ENCODE data around the gene CLRN2.

DNA sequence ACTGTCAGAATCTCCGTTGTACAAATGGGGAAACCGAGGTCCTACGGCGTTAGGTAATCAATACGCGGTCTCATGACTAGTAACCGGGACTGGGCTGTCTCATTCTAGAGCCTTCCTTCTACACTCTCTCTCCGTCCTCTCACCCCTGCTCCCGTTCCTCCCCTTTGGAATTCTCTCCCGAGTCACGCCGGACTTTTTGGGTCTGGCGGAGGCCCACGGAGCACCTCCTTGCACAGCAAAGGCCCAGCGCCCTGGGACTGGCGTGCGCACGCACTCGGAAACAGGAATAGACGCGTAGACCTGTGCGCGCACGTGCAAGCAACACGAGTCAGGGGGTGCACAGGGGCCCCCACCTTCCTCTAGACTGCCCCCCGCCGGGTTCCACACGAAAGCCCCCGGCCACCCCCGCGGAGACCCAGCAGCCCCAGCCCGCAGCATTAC lies 3.4 kb upstream of the CLRN2 start:
- TF ChIP-seq POLR2A (IDR thresholded peaks at IDR 0.05; ENCODE audit: low read depth, low read length): no peak
- TF ChIP-seq, protein P1, sequence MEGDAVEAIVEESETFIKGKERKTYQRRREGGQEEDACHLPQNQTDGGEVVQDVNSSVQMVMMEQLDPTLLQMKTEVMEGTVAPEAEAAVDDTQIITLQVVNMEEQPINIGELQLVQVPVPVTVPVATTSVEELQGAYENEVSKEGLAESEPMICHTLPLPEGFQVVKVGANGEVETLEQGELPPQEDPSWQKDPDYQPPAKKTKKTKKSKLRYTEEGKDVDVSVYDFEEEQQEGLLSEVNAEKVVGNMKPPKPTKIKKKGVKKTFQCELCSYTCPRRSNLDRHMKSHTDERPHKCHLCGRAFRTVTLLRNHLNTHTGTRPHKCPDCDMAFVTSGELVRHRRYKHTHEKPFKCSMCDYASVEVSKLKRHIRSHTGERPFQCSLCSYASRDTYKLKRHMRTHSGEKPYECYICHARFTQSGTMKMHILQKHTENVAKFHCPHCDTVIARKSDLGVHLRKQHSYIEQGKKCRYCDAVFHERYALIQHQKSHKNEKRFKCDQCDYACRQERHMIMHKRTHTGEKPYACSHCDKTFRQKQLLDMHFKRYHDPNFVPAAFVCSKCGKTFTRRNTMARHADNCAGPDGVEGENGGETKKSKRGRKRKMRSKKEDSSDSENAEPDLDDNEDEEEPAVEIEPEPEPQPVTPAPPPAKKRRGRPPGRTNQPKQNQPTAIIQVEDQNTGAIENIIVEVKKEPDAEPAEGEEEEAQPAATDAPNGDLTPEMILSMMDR (conservative IDR thresholded peaks at IDR 0.05; ENCODE audit: low read depth, low read length): no peak
- TF ChIP-seq, protein P2, sequence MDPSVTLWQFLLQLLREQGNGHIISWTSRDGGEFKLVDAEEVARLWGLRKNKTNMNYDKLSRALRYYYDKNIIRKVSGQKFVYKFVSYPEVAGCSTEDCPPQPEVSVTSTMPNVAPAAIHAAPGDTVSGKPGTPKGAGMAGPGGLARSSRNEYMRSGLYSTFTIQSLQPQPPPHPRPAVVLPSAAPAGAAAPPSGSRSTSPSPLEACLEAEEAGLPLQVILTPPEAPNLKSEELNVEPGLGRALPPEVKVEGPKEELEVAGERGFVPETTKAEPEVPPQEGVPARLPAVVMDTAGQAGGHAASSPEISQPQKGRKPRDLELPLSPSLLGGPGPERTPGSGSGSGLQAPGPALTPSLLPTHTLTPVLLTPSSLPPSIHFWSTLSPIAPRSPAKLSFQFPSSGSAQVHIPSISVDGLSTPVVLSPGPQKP (IDR thresholded peaks at IDR 0.05; ENCODE audit: borderline replicate concordance, low read depth, low read length): no peak
- TF ChIP-seq CHD1 (IDR thresholded peaks at IDR 0.05; ENCODE audit: low read depth, low read length): no peak
